Lung (tissue), 12 donors: ENCODE measurements around the gene GNG13. TPM values are rescaled to one million over a fixed set of nuclear protein-coding genes. Genes with fewer than 3 reads are reported as not detected.
"Not testable (repeated sequence)": the region's sequence is repeated elsewhere in the genome, so short reads cannot be mapped to it uniquely, and the experiment has no call there.

Experiments used
- ATAC-seq: fragments of 200-7000 bp; cut with Tn5 transposase; one replicate; pipeline ENCODE4 v1.9.1; 2020; ENCODE audit warnings: moderate number of reproducible peaks; ENCODE audit not compliant: insufficient read depth, low FRiP score
- DNase-seq, 3 donors: peaks; one replicate each; pipeline ENCODE4 v3.0.0-alpha.2; 2013 to 2017
- H3K27ac ChIP-seq, 2 donors: one replicate each; pipeline ENCODE4 v1.5.1; 2013; ENCODE audit warnings: mild to moderate bottlenecking in 2 of 2, moderate library complexity in 2 of 2, control low read depth in 1 of 2, inconsistent platforms in 1 of 2, low read depth in 1 of 2, low read length in 1 of 2
- H3K27me3 ChIP-seq, 3 donors: one replicate each; pipeline ENCODE4 v1.5.1; 2013; ENCODE audit warnings: low read length in 2 of 3; ENCODE audit not compliant: control insufficient read depth in 3 of 3, insufficient read depth in 3 of 3
- H3K36me3 ChIP-seq, 4 donors: one replicate each; pipeline ENCODE4 v1.5.1; 2013; ENCODE audit warnings: low read length in 4 of 4, mild to moderate bottlenecking in 1 of 4, moderate library complexity in 1 of 4; ENCODE audit not compliant: control insufficient read depth in 4 of 4, insufficient read depth in 4 of 4
- H3K4me1 ChIP-seq, 5 donors: one replicate each; pipeline ENCODE4 v1.5.1; 2013; ENCODE audit warnings: low read length in 5 of 5, mild to moderate bottlenecking in 2 of 5, moderate library complexity in 1 of 5; ENCODE audit not compliant: control insufficient read depth in 5 of 5, insufficient read depth in 5 of 5
- H3K4me3 ChIP-seq: one replicate; pipeline ENCODE4 v1.5.1; 2013; ENCODE audit warnings: mild to moderate bottlenecking, control low read depth, moderate library complexity
- H3K9ac ChIP-seq, 2 donors: one replicate each; pipeline ENCODE4 v1.5.1; 2013; ENCODE audit warnings: low read length in 2 of 2, control low read depth in 1 of 2; ENCODE audit not compliant: insufficient read depth in 1 of 2
- H3K9me3 ChIP-seq, 4 donors: one replicate each; pipeline ENCODE4 v1.5.1; 2013; ENCODE audit warnings: low read length in 3 of 4, mild to moderate bottlenecking in 1 of 4, moderate library complexity in 1 of 4; ENCODE audit not compliant: control insufficient read depth in 4 of 4, insufficient read depth in 3 of 4
- CTCF ChIP-seq: IDR thresholded peaks from 2 replicates; pipeline ENCODE4 v1.5.1; 2012; ENCODE audit warnings: mild to moderate bottlenecking; ENCODE audit errors: control extremely low read depth, extremely low read depth
- WGBS, 2 donors: extraction: QIAGEN DNeasy Blood & Tissue Kit; methylation state at CpG; one replicate each; pipeline ENCODE4 v1.1.7; 2013; 5-methylcytosine and 5-hydroxymethylcytosine counted together
- polyA plus RNA-seq, 2 donors: library from polyadenylated mRNA; stranded (reverse); fragments of 200-250 nt; gene quantifications; one replicate each; pipeline ENCODE4 v1.2.1, GENCODE V29; 2013
- total RNA-seq, 2 donors: library from RNA; depleted of rRNA in 1 of 2; stranded (reverse); fragments of >200 nt in 1 of 2; gene quantifications; one replicate each; pipeline ENCODE4 v1.2.1, GENCODE V29; 2014 to 2021
- donor health status: control.
- donor health status: control.
- donor health status: Bipolar disorder and iron deficiency.
- donor health status: healthy.
- donor health status: DM: yes; HTN: yes; CAD: no.

Gene GNG13
- total and polyA plus RNA-seq, 4 donors: not detected

DNA sequence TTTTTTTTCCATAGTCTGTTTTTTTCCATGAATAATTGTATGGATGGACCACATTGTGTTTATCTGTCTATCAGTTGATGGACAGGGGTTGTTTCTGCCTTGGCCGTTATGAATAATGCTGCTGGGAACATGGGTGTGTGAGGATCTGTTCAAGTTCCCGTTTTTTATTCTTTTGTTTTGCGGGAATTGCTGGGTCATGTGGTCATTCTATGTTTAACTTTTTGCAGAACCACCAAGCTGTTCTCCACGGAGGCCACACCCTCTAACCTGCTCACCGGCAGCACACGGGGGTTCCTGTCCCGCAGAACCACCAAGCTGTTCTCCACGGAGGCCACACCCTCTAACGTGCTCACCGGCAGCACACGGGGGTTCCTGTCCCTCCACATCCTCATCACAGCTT, 45.9 kb downstream of the GNG13 start:
- H3K36me3 ChIP-seq: no peaks in the 10 kb centered on the region
- ATAC-seq: no peak
- peaks cover 0 to 3% (median 0%) of the 10 kb centered on the region in 4 donors for H3K9me3 ChIP-seq
- no peaks in the 10 kb centered on the region for H3K27me3 ChIP-seq
- no peak overlapping the region for H3K4me3 ChIP-seq
- no peak for DNase-seq
- WGBS, 2 donors: 12 to 28% methylated on average over 11 of the region's 11 CpGs
- peaks cover 0 to 3% (median 0%) of the 10 kb centered on the region in 5 donors for H3K4me1 ChIP-seq
- no peak overlapping the region for H3K27ac ChIP-seq
- H3K9ac ChIP-seq: no peak overlapping the region
- TF ChIP-seq CTCF: no peak

GRCh38 chr16:754121-754607, 46.4 kb downstream of the GNG13 start:
- DNase-seq, H3K27ac ChIP-seq, H3K9ac ChIP-seq, H3K36me3 ChIP-seq, H3K9me3 ChIP-seq, H3K4me3 ChIP-seq, ATAC-seq, H3K4me1 ChIP-seq, H3K27me3 ChIP-seq: not testable (repeated sequence)
- 86 to 87% methylated on average over 11 of the region's 11 CpGs for WGBS, 2 donors

DNA sequence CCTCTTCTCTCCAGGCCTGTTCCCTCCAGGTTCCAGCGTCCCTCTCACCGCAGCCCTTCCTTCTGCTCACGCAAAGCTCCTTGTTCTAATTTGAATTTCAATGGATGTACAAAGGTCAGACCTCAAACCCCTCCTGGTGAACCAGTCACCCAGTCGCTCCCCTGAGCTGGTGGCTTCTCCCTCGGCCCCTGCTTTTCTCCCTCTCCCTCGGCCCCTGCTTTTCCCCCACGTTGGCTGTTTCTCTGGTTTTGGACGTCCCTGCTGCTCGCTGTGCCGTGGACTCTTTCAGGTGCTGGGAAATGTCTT, 48.6 kb downstream of the GNG13 start:
- Histone ChIP-seq H3K4me1 (peaks cover 0 to 3% (median 0%) of the 10 kb centered on the region in 5 donors), H3K9ac (no peak overlapping the region), H3K27ac (no peak overlapping the region), H3K27me3 (no peaks in the 10 kb centered on the region), H3K9me3 (peaks cover 0 to 3% (median 0%) of the 10 kb centered on the region in 4 donors), H3K4me3 (no peak overlapping the region), H3K36me3 (no peaks in the 10 kb centered on the region)
- WGBS, 2 donors: 49 to 65% methylated on average over 10 of the region's 10 CpGs
- no peak for ATAC-seq
- TF ChIP-seq CTCF: no peak
- no peak for DNase-seq

- Histone ChIP-seq H3K9me3 (peaks cover 0 to 2% (median 0%) of the 10 kb centered on the region in 4 donors), H3K27ac (no peak overlapping the region), H3K36me3 (no peaks in the 10 kb centered on the region), H3K9ac (no peak overlapping the region), H3K4me1 (peaks cover 0 to 3% (median 0%) of the 10 kb centered on the region in 5 donors), H3K4me3 (no peak overlapping the region), H3K27me3 (no peaks in the 10 kb centered on the region)
- ATAC-seq (no peak), DNase-seq (no peak)
- TF ChIP-seq CTCF: no peak
- 60 to 84% methylated on average over 39 of the region's 39 CpGs for WGBS, 2 donors
Observed at GRCh38 chr16:751152-752006, 49.2 kb downstream of the GNG13 start.
